Ovary (tissue), 9 donors: ENCODE data around the gene CLSTN1. TPM values are rescaled to one million over a fixed set of nuclear protein-coding genes. Genes with fewer than 3 reads are reported as not detected.

Experiments used
- DNase-seq, 5 donors: peaks; one replicate each; pipeline ENCODE4 v3.0.0-alpha.2; 2019 to 2020
- H3K27ac ChIP-seq, 2 donors: fragments of 200-600 bp; one replicate each; pipeline versions ENCODE4 v1.5.1 to v1.8.0; 2019 to 2022
- H3K27me3 ChIP-seq: fragments of 200-600 bp; one replicate; pipeline ENCODE4 v1.8.0; 2022
- H3K36me3 ChIP-seq: fragments of 200-600 bp; sonication (generic); one replicate; pipeline ENCODE4 v1.5.1; 2019
- H3K4me1 ChIP-seq: one replicate; pipeline ENCODE4 v1.8.1; 2013; ENCODE audit warnings: mild to moderate bottlenecking, moderate library complexity; ENCODE audit not compliant: insufficient read depth
- H3K4me3 ChIP-seq: fragments of 200-600 bp; sonication (generic); one replicate; pipeline ENCODE4 v1.5.1; 2017
- H3K9me3 ChIP-seq, 2 donors: fragments of 200-600 bp in 1 of 2; sonication (generic) in 1 of 2; one replicate each; pipeline versions ENCODE4 v1.5.1 to v1.8.1; 2013 to 2019; ENCODE audit warnings: mild to moderate bottlenecking in 1 of 2, moderate library complexity in 1 of 2
- CTCF ChIP-seq, 3 donors: fragments of 450-650 bp in 2 of 3; fragments of 200-600 bp in 1 of 3; IDR thresholded peaks; one replicate each; pipeline versions ENCODE4 v1.5.1 to v1.8.0; 2016 to 2022; ENCODE audit warnings: antibody characterized with exemption in 3 of 3, mild to moderate bottlenecking in 1 of 3
- EP300 ChIP-seq: sonication (generic); formaldehyde crosslinking; IDR thresholded peaks from one replicate; pipeline ENCODE4 v1.6.1; 2017; ENCODE audit warnings: antibody characterized with exemption
- POLR2A ChIP-seq: fragments of 450-650 bp; IDR thresholded peaks from one replicate; pipeline ENCODE4 v1.6.1; 2017; ENCODE audit warnings: antibody characterized with exemption, mild to moderate bottlenecking, moderate library complexity
- WGBS, 3 donors: extraction: QIAGEN DNeasy Blood & Tissue Kit in 1 of 3; methylation state at CpG; one replicate each; pipeline versions ENCODE4 v1.1.5 to v1.1.7; 2013 to 2017; 5-methylcytosine and 5-hydroxymethylcytosine counted together
- intact Hi-C, 4 donors: fragments of 100-400 bp; cut with DNase I; formaldehyde crosslinking; loops; one replicate each; pipeline versions ENCODE4 v1.11.0 to v1.15.1; 2022 to 2023
- polyA plus RNA-seq, 2 donors: library from polyadenylated mRNA; stranded (reverse); fragments of 200-250 nt in 1 of 2; fragments of 350-450 nt in 1 of 2; fragmentation: Illumina TruSeq in 1 of 2; extraction: RNeasy Lipid Tissue Mini Kit (QIAGEN cat#74804) in 1 of 2; gene quantifications; one replicate each; pipeline ENCODE4 v1.2.3, GENCODE V29; 2013 to 2014
- total RNA-seq, 7 donors: library from RNA; depleted of rRNA in 2 of 7; stranded (reverse); fragments of >200 nt in 2 of 7; fragmentation: NEBNext Ultra II Directional in 3 of 7; extraction: Animal tissue kit (Norgen Biotek cat#: 25700) in 3 of 7; gene quantifications; one replicate each; pipeline versions ENCODE4 v1.1.0 to v1.2.4, GENCODE V29; 2016 to 2023
- donor health status: DM: no; HTN: no; CAD: no; lungs with moderate emphysema.
- donor health status: DM: no; HTN: no; CAD: no.
- donor health status: Bipolar disorder and iron deficiency.
- donor health status: DM: yes; HTN: yes; CAD: no.
- donor health status: DM: no; HTN: no; CAD: no.
- donor health status: DM: yes; HTN: yes; CAD: no.

The CLSTN1 gene
- total and polyA plus RNA-seq, 9 donors = 70.5 to 145 (median 114) TPM

GRCh38 chr1:9861360-9861759 lies 37.6 kb upstream of the CLSTN1 start:
- Histone ChIP-seq H3K9me3 (no peaks in the 10 kb centered on the region), H3K4me1 (peaks cover 9% of the 10 kb centered on the region), H3K27ac (no peak overlapping the region), H3K4me3 (no peak overlapping the region), H3K36me3 (no peaks in the 10 kb centered on the region), H3K27me3 (no peaks in the 10 kb centered on the region)
- no peak for DNase-seq
- TF ChIP-seq POLR2A (no peak), CTCF (IDR thresholded peaks at IDR 0.05) (no peak), EP300 (no peak)
- WGBS, 3 donors = 86 to 88% (median 87%) methylated on average over 8 of the region's 8 CpGs
- intact Hi-C loops = loop anchor here in 3 of 4 donors (5.0 to 10.0 kb wide), 3 partner anchors 77 to 137 kb away; no protein-coding TSS in a partner anchor

DNA sequence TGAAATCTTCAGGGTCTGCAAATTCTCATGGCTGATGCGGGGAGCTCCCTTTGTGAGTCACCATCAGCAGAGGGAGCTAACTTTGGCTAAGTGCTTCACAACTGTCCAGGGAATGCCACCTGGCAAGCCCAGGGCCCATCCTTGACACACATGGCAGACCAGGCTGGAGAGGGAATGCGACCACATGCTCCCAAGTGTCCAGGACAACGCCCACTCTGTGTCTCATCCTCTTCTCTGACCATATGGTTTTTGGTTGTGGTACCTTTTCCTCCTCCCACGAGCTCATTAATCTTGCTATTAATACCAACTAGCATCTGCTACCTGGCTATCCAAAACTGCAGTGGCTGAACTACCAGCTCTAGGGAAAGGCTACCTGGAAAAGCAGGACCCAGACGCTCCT lies 37.1 kb upstream of the CLSTN1 start:
- Histone ChIP-seq H3K36me3 (no peaks in the 10 kb centered on the region), H3K27me3 (no peaks in the 10 kb centered on the region), H3K27ac (no peak overlapping the region), H3K4me3 (no peak overlapping the region), H3K4me1 (peaks cover 9% of the 10 kb centered on the region), H3K9me3 (no peaks in the 10 kb centered on the region)
- TF ChIP-seq EP300 = no peak
- intact Hi-C loops = loop anchor here in 3 of 4 donors (5.0 to 10.0 kb wide), 3 partner anchors 76 to 136 kb away; no protein-coding TSS in a partner anchor
- WGBS, 3 donors = 83 to 93% (median 86%) methylated on average over 5 of the region's 5 CpGs
- no peak for DNase-seq

DNA sequence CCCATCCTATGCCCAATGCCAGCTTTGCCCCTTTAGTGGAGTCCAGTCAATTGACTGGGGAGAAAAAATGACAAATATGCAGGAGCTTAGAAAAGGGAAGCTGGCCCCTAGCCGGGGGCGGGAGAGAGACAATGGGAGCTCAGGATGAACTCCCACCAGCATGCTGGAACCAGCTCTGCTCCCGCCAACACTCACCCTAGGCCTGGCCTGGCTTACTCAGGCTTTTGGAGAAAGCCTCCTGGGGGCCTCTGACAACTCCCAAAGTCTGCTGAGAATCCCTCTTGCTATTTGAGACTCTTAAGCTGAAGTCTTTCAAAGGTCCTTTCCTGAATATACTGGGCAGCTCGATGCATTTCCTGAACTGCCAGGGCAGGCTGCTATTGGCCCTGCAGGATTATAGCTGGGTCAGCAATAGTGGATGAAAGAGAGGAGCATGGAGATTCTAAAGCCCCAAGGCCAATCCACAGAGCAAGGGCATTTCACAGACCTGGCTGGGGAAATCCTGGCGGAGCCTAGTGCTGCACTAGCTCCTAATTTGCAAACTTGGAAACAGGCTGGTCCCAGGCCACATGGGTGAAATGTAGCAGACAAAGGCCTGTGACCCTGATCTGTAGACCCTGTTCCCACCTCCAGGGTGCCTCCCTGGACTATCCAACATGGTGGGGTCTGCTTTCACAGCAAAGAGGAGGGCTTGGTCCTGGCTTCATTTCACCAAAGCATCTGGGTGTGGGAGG lies 35.7 kb upstream of the CLSTN1 start:
- Histone ChIP-seq H3K27ac (no peak overlapping the region), H3K4me1 (peaks cover 9% of the 10 kb centered on the region), H3K9me3 (no peaks in the 10 kb centered on the region), H3K4me3 (no peak overlapping the region), H3K36me3 (no peaks in the 10 kb centered on the region), H3K27me3 (no peaks in the 10 kb centered on the region)
- no peak for DNase-seq
- TF ChIP-seq CTCF (IDR thresholded peaks at IDR 0.05) = no peak
- no peak for TF ChIP-seq POLR2A
- no peak for TF ChIP-seq EP300
- intact Hi-C loops = loop anchor here in 3 of 4 donors (5.0 to 10.0 kb wide), 3 partner anchors 75 to 135 kb away; no protein-coding TSS in a partner anchor
- 48 to 61% (median 59%) methylated on average over 5 of the region's 5 CpGs for WGBS, 3 donors

DNA sequence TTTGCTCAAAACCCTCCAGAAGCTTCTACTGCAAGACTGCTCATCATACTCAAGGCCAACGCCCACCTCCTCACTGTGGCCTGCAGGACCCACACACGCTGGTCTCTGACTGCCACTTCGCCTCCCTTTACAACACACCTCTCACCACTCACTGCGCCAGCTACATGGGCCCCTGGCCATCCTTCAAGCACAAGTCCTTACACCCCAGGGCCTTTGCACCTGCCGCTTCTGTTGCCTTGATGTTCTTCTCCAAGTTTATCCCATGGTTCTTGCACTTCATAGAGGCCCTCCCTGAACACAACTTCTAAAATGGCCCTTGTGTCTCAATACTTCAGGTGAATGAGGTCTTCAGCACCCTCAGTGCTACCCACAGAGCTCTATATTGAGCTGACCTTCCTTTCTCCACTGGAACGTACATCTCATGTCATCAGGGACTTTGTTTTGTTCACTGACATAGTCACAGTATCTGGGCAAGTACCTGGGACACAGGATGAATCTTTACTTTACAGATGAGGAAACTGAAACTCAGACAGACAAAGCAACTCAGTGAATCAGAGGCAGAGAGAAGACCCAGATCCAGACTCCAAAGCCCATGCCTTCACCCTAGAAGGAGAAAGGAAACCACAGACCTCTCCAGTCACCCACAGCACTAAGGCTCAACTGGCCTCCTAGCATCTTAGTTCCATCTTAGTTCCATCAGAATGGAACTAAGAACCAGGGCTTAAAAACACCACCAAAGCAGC lies 34.7 kb upstream of the CLSTN1 start:
- DNase-seq = no peak
- 92 to 96% (median 96%) methylated on average over 6 of the region's 6 CpGs for WGBS, 3 donors
- H3K4me3 ChIP-seq = no peak overlapping the region
- TF ChIP-seq EP300 (no peak), POLR2A (no peak), CTCF (IDR thresholded peaks at IDR 0.05) (no peak)
- intact Hi-C loops = no loop called here
- no peaks in the 10 kb centered on the region for H3K27me3 ChIP-seq
- H3K4me1 ChIP-seq = peaks cover 5% of the 10 kb centered on the region
- no peaks in the 10 kb centered on the region for H3K9me3 ChIP-seq
- no peak overlapping the region for H3K27ac ChIP-seq
- no peaks in the 10 kb centered on the region for H3K36me3 ChIP-seq

DNA sequence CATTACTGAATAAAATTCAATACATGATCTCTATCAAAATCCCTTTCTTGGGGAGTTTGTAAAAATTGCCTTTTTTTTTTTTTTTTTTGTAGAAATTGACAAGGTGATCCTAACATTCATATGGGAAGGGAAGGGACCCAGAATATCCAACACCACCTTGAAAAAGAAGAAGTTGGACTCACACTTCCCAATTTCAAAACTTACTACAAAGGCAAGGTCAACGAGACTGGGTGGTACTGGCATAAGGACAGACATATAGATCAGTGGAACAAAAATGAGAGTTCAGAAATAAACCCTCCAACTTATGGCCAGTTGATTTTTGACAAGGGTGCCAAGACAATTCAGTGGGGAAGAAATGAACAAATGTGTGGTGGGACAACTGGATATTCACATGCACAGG lies 31.4 kb upstream of the CLSTN1 start:
- intact Hi-C loops = no loop called here
- H3K9me3 ChIP-seq = no peaks in the 10 kb centered on the region
- WGBS, 3 donors = 85 to 90% (median 89%) methylated on average over 1 of the region's 1 CpG
- no peaks in the 10 kb centered on the region for H3K4me1 ChIP-seq
- DNase-seq = no peak
- H3K27ac ChIP-seq = no peak overlapping the region
- H3K36me3 ChIP-seq = no peaks in the 10 kb centered on the region
- H3K27me3 ChIP-seq = no peaks in the 10 kb centered on the region
- TF ChIP-seq POLR2A (no peak), CTCF (IDR thresholded peaks at IDR 0.05) (no peak), EP300 (no peak)
- H3K4me3 ChIP-seq = no peak overlapping the region
